ENCODE measurements around the gene TSKS. TPM values are rescaled to one million over a fixed set of nuclear protein-coding genes. Genes with fewer than 3 reads are reported as not detected.

TSKS gene
- total and polyA plus RNA-seq, 2 of the 13 experiments (the other 11 are each of a cell fraction or from before 2014, with no cell fraction given) = 0.03 TPM; not detected in 1

DNA sequence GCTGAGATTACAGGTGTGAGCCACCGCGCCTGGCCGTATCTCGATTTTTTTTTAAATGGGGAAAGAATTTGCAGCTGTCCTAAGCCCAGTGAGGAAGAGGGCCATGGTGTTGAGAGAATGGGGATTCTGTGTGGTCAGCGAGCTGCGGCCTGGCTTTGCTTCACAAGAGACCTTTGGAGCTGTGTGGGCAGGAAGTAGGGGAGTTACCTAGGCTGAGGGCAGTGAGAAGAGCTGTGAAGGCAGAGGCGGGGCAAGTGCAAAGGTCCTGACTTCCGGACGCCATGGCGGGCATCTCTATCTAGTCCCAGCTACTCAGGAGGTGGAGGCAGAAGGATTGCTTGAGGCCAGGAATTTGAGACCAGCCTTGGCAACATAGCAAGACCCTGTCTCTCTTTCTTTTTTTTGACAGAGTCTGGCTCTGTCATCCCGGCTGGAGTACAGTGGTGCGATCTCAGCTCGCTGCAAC, 8.6 kb upstream of the TSKS start (continued):
- TF ChIP-seq, protein P1, sequence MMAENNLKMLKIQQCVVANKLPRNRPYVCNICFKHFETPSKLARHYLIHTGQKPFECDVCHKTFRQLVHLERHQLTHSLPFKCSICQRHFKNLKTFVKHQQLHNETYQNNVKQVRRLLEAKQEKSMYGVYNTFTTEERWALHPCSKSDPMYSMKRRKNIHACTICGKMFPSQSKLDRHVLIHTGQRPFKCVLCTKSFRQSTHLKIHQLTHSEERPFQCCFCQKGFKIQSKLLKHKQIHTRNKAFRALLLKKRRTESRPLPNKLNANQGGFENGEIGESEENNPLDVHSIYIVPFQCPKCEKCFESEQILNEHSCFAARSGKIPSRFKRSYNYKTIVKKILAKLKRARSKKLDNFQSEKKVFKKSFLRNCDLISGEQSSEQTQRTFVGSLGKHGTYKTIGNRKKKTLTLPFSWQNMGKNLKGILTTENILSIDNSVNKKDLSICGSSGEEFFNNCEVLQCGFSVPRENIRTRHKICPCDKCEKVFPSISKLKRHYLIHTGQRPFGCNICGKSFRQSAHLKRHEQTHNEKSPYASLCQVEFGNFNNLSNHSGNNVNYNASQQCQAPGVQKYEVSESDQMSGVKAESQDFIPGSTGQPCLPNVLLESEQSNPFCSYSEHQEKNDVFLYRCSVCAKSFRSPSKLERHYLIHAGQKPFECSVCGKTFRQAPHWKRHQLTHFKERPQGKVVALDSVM (CRISPR knock-in tag; IDR thresholded peaks at IDR 0.05) = peak; percentile 91
- TF ChIP-seq MEIS1 (CRISPR knock-in tag; IDR thresholded peaks at IDR 0.05; ENCODE audit: borderline replicate concordance) (0 out of 2 replicates have a peak, but pooled peaks have one; percentile 68), ELF1 (CRISPR knock-in tag; IDR thresholded peaks at IDR 0.05) (peak; percentile 76), PITX1 (CRISPR knock-in tag; IDR thresholded peaks at IDR 0.05) (peak; percentile 26; the same call in 1 of the 2 replicates), MAZ (IDR thresholded peaks at IDR 0.05; ENCODE audit: borderline replicate concordance, low read depth, low read length) (no peak), MAZ (CRISPR knock-in tag; IDR thresholded peaks at IDR 0.05; ENCODE audit: low read depth) (peak; percentile 62; the same call in 1 of the 2 replicates), ZFX (CRISPR knock-in tag; IDR thresholded peaks at IDR 0.05; ENCODE audit: low read depth) (peak; percentile 92), GPN1 (CRISPR knock-in tag; IDR thresholded peaks at IDR 0.05; ENCODE audit: borderline replicate concordance) (no peak)
- TF ChIP-seq, protein P2, sequence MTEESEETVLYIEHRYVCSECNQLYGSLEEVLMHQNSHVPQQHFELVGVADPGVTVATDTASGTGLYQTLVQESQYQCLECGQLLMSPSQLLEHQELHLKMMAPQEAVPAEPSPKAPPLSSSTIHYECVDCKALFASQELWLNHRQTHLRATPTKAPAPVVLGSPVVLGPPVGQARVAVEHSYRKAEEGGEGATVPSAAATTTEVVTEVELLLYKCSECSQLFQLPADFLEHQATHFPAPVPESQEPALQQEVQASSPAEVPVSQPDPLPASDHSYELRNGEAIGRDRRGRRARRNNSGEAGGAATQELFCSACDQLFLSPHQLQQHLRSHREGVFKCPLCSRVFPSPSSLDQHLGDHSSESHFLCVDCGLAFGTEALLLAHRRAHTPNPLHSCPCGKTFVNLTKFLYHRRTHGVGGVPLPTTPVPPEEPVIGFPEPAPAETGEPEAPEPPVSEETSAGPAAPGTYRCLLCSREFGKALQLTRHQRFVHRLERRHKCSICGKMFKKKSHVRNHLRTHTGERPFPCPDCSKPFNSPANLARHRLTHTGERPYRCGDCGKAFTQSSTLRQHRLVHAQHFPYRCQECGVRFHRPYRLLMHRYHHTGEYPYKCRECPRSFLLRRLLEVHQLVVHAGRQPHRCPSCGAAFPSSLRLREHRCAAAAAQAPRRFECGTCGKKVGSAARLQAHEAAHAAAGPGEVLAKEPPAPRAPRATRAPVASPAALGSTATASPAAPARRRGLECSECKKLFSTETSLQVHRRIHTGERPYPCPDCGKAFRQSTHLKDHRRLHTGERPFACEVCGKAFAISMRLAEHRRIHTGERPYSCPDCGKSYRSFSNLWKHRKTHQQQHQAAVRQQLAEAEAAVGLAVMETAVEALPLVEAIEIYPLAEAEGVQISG (CRISPR knock-in tag; IDR thresholded peaks at IDR 0.05) = peak; percentile 72
